Lower lobe of right lung (tissue), 2 donors: ENCODE data around the gene POPDC2. TPM values are rescaled to one million over a fixed set of nuclear protein-coding genes. Genes with fewer than 3 reads are reported as not detected.

Experiments
- ATAC-seq, 2 donors: fragments of 200-7000 bp; cut with Tn5 transposase; one replicate each; pipeline ENCODE4 v1.9.1; 2020 to 2022; ENCODE audit warnings: mild to moderate bottlenecking in 2 of 2, moderate library complexity in 2 of 2
- DNase-seq: peaks from one replicate; pipeline ENCODE4 v3.0.0-alpha.2; 2020
- H3K27ac ChIP-seq: fragments of 200-600 bp; one replicate; pipeline ENCODE4 v1.8.0; 2022
- H3K27me3 ChIP-seq: fragments of 200-600 bp; one replicate; pipeline ENCODE4 v1.8.0; 2022; ENCODE audit warnings: low read depth
- H3K36me3 ChIP-seq: fragments of 200-600 bp; one replicate; pipeline ENCODE4 v1.8.0; 2022; ENCODE audit warnings: mild to moderate bottlenecking
- H3K4me1 ChIP-seq: fragments of 200-600 bp; one replicate; pipeline ENCODE4 v1.8.0; 2022
- H3K4me3 ChIP-seq: fragments of 200-600 bp; one replicate; pipeline ENCODE4 v1.8.0; 2022; ENCODE audit warnings: mild to moderate bottlenecking
- H3K9me3 ChIP-seq: fragments of 200-600 bp; one replicate; pipeline ENCODE4 v1.8.0; 2022
- CTCF ChIP-seq: fragments of 200-600 bp; IDR thresholded peaks from one replicate; pipeline ENCODE4 v1.8.0; 2022; ENCODE audit warnings: antibody characterized with exemption, mild to moderate bottlenecking
- intact Hi-C: fragments of 100-400 bp; cut with DNase I; formaldehyde crosslinking; loops from one replicate; pipeline ENCODE4 v1.11.0; 2022
- total RNA-seq: library from RNA; stranded (reverse); fragmentation: NEBNext Ultra II Directional; extraction: Animal tissue kit (Norgen Biotek cat#: 25700); gene quantifications from one replicate; pipeline ENCODE4 v1.2.1, GENCODE V29; 2021
- donor health status: DM: no; HTN: yes; CAD: no; lungs with severe emphysema.

POPDC2 gene
- total RNA-seq, 1 donor from 2014 or later, result 1.5 TPM

- H3K4me1 ChIP-seq, result peaks cover 31% of the 10 kb centered on the region
- intact Hi-C loops, result no loop called here
- no peak overlapping the region for H3K4me3 ChIP-seq
- TF ChIP-seq CTCF, result no peak
- no peaks in the 10 kb centered on the region for H3K27me3 ChIP-seq
- H3K36me3 ChIP-seq, result no peaks in the 10 kb centered on the region
- DNase-seq, result no peak
- peak overlapping the region; percentile 33 for H3K27ac ChIP-seq
- ATAC-seq, result peak in 1 of 2 donors; percentile 34
- H3K9me3 ChIP-seq, result no peaks in the 10 kb centered on the region
These were observed 40.0 kb upstream of the POPDC2 start for GRCh38 chr3:119700269-119700919.

- Histone ChIP-seq H3K36me3 (no peaks in the 10 kb centered on the region), H3K27ac (no peak overlapping the region), H3K4me3 (no peak overlapping the region), H3K4me1 (peaks cover 18% of the 10 kb centered on the region), H3K27me3 (no peaks in the 10 kb centered on the region), H3K9me3 (no peaks in the 10 kb centered on the region)
- DNase-seq (no peak), ATAC-seq (no peak)
- intact Hi-C loops, result no loop called here
- TF ChIP-seq CTCF, result no peak
These were observed 37.0 kb upstream of the POPDC2 start for GRCh38 chr3:119697394-119697793.

- intact Hi-C loops, result no loop called here
- H3K4me1 ChIP-seq, result peaks cover 4% of the 10 kb centered on the region
- no peak overlapping the region for H3K27ac ChIP-seq
- no peaks in the 10 kb centered on the region for H3K27me3 ChIP-seq
- TF ChIP-seq CTCF, result no peak
- H3K9me3 ChIP-seq, result no peaks in the 10 kb centered on the region
- no peak for DNase-seq
- no peak overlapping the region for H3K4me3 ChIP-seq
- H3K36me3 ChIP-seq, result no peaks in the 10 kb centered on the region
- ATAC-seq, result no peak
These were observed 35.1 kb upstream of the POPDC2 start for GRCh38 chr3:119695480-119695879.

- Histone ChIP-seq H3K9me3 (no peaks in the 10 kb centered on the region), H3K27ac (no peak overlapping the region), H3K4me1 (no peaks in the 10 kb centered on the region), H3K4me3 (no peak overlapping the region), H3K36me3 (no peaks in the 10 kb centered on the region), H3K27me3 (no peaks in the 10 kb centered on the region)
- peak; percentile 50 for TF ChIP-seq CTCF
- ATAC-seq, result peak in 1 of 2 donors; percentile 45
- intact Hi-C loops, result no loop called here
- no peak for DNase-seq
These were observed 29.8 kb upstream of the POPDC2 start for GRCh38 chr3:119690043-119690656.

GRCh38 chr3:119683421-119683820, 23.0 kb upstream of the POPDC2 start:
- H3K4me3 ChIP-seq, result no peak overlapping the region
- H3K27me3 ChIP-seq, result no peaks in the 10 kb centered on the region
- ATAC-seq (no peak), DNase-seq (no peak)
- H3K4me1 ChIP-seq, result no peaks in the 10 kb centered on the region
- no peak overlapping the region for H3K27ac ChIP-seq
- TF ChIP-seq CTCF, result no peak
- H3K36me3 ChIP-seq, result no peaks in the 10 kb centered on the region
- no peaks in the 10 kb centered on the region for H3K9me3 ChIP-seq
- intact Hi-C loops, result no loop called here
